ENCODE results near the gene BRD7.

- TF ChIP-seq POLR2A (IDR thresholded peaks at IDR 0.05): no peak
- TF ChIP-seq, protein P1, sequence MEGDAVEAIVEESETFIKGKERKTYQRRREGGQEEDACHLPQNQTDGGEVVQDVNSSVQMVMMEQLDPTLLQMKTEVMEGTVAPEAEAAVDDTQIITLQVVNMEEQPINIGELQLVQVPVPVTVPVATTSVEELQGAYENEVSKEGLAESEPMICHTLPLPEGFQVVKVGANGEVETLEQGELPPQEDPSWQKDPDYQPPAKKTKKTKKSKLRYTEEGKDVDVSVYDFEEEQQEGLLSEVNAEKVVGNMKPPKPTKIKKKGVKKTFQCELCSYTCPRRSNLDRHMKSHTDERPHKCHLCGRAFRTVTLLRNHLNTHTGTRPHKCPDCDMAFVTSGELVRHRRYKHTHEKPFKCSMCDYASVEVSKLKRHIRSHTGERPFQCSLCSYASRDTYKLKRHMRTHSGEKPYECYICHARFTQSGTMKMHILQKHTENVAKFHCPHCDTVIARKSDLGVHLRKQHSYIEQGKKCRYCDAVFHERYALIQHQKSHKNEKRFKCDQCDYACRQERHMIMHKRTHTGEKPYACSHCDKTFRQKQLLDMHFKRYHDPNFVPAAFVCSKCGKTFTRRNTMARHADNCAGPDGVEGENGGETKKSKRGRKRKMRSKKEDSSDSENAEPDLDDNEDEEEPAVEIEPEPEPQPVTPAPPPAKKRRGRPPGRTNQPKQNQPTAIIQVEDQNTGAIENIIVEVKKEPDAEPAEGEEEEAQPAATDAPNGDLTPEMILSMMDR (IDR thresholded peaks at IDR 0.05): no peak
These were observed 63.2 kb downstream of the BRD7 start for GRCh38 chr16:50305441-50306061.

Data from sigmoid colon (tissue), 3 donors.